HEK293 (cell line): Measurements from ENCODE around the gene CD55.

Experiments used
- ATF2 ChIP-seq: fragments of 450-650 bp; formaldehyde crosslinking; IDR thresholded peaks from 2 replicates; pipeline ENCODE4 v1.5.1; 2016; ENCODE audit warnings: missing biosample characterization, missing genetic modification characterization, low read depth
- YY1 ChIP-seq: fragments of 450-650 bp; formaldehyde crosslinking; IDR thresholded peaks from 2 replicates; pipeline ENCODE4 v1.5.1; 2018; ENCODE audit warnings: missing biosample characterization, missing genetic modification characterization
- ZNF280D ChIP-seq: fragments of 450-650 bp; formaldehyde crosslinking; IDR thresholded peaks from 2 replicates; pipeline ENCODE4 v1.5.1; 2016; ENCODE audit warnings: missing biosample characterization, missing genetic modification characterization
- ZNF311 ChIP-seq: fragments of 450-650 bp; formaldehyde crosslinking; IDR thresholded peaks from 2 replicates; pipeline ENCODE4 v1.5.1; 2017; ENCODE audit warnings: missing biosample characterization, missing genetic modification characterization, borderline replicate concordance

GRCh38 chr1:207316622-207317391 is 4.7 kb upstream of the CD55 start:
- TF ChIP-seq ZNF311 (tag by site-specific recombination) (no peak), ZNF280D (tag by site-specific recombination) (no peak), ATF2 (tag by site-specific recombination) (no peak), YY1 (tag by site-specific recombination) (no peak)
